Measurements from ENCODE around the gene TSPAN17. TPM values are rescaled to one million over a fixed set of nuclear protein-coding genes. Genes with fewer than 3 reads are reported as not detected.

The TSPAN17 gene
- total and polyA plus RNA-seq, 9 of the 15 experiments (the other 6 are each of a cell fraction or from before 2014, with no cell fraction given), result 0.73 to 58.3 (median 34.5) TPM

- intact Hi-C loops (cut with micrococcal nuclease) (loop anchor here (10.0 kb wide), 1 partner anchor 73 kb away; no protein-coding TSS in a partner anchor), in situ Hi-C loops (cut with MboI) (no loop called here)
- peaks cover 15% of the 10 kb centered on the region for H3K9me1 ChIP-seq (ENCODE audit: control insufficient read depth, insufficient read depth, low read length)
- H3K4me2 ChIP-seq (ENCODE audit: insufficient read depth, low read length), result peak overlapping the region; percentile 86
- no peaks in the 10 kb centered on the region for H3K9me3 ChIP-seq (replicated peaks; ENCODE audit: control insufficient read depth, insufficient read depth, low read depth, low read length)
- H3K4me3 ChIP-seq, result peak overlapping the region; percentile 73
- H3K9ac ChIP-seq (ENCODE audit: insufficient read depth in 1 of 2, low read depth in 2 of 2, low read length in 2 of 2), result peak overlapping the region; percentile 85 to 92
- ChIA-PET POLR2A (interaction anchor here (0.6 to 2.1 kb wide), 4 partner anchors 9 to 798 kb away, joined by 3 to 10 read pairs (median 4); no protein-coding TSS in a partner anchor), CTCF (ENCODE audit: low intra/inter-chr PET ratio) (interaction anchor here (0.6 kb wide), 1 partner anchor 657 kb away, joined by 3 read pairs; no protein-coding TSS in a partner anchor)
- peaks cover 19% of the 10 kb centered on the region for H4K20me1 ChIP-seq (replicated peaks; ENCODE audit: control insufficient read depth, insufficient read depth, low read length)
- H3K4me1 ChIP-seq (replicated peaks in 1 of 2; ENCODE audit: control insufficient read depth in 2 of 2, insufficient read depth in 2 of 2, low read length in 2 of 2), result peaks cover 48 to 87% of the 10 kb centered on the region in 2 experiments
- peaks cover 45% of the 10 kb centered on the region for H3K79me2 ChIP-seq (ENCODE audit: control insufficient read depth, insufficient read depth, low read length)
- H3K27ac ChIP-seq (ENCODE audit: extremely low read depth, low read depth, low read length), result peak overlapping the region; percentile 78
- 2% methylated on average over 12 of the region's 20 CpGs for WGBS (ENCODE audit: insufficient coverage, low coverage, missing lambda C conversion rate)
- DNase-seq (ENCODE audit: extremely low read depth in 1 of 4, low spot score in 3 of 4) (peak; percentile 61 to 68 (median 66)), ATAC-seq (peak; percentile 9), FAIRE-seq (no peak)
- peak overlapping the region; percentile 81 for H2AFZ ChIP-seq (ENCODE audit: low read depth, low read length)
- TSS peak; percentile 43 for BruUV-seq (replicated peaks)
- H3K27me3 ChIP-seq (ENCODE audit: control insufficient read depth in 2 of 2, insufficient read depth in 2 of 2, low read length in 2 of 2), result no peaks in the 10 kb centered on the region
- peaks cover 14% of the 10 kb centered on the region; the same call in 2 of the 3 replicates for H3K36me3 ChIP-seq (ENCODE audit: control insufficient read depth, insufficient read depth, low read length)
- no peak for TF ChIP-seq RFX7 (CRISPR knock-in tag; IDR thresholded peaks at IDR 0.05)
- TF ChIP-seq C11orf30 (IDR thresholded peaks at IDR 0.05; ENCODE audit: low read depth), result no peak
- 0 out of 4 replicates have a peak, but pooled peaks of 1 of the 2 experiments have one; percentile 38 for TF ChIP-seq NONO (IDR thresholded peaks at IDR 0.05; ENCODE audit: low read depth in 2 of 2, low read length in 1 of 2)
- TF ChIP-seq ZNF280B (CRISPR knock-in tag; IDR thresholded peaks at IDR 0.05), result no peak
- TF ChIP-seq NFIX (CRISPR knock-in tag; IDR thresholded peaks at IDR 0.05; ENCODE audit: low read depth), result no peak
- no peak for TF ChIP-seq PCBP2 (IDR thresholded peaks at IDR 0.05; ENCODE audit: low read depth, low read length, poor library complexity, severe bottlenecking)
- TF ChIP-seq TCF15 (CRISPR knock-in tag; IDR thresholded peaks at IDR 0.05), result no peak
- TF ChIP-seq LCOR (CRISPR knock-in tag; IDR thresholded peaks at IDR 0.05), result 0 out of 2 replicates have a peak, but pooled peaks have one; percentile 16
- no peak for TF ChIP-seq MIER1 (IDR thresholded peaks at IDR 0.05; ENCODE audit: low read depth)
- TF ChIP-seq NBN (IDR thresholded peaks at IDR 0.05; ENCODE audit: low read depth), result no peak
- no peak for TF ChIP-seq CTCF (IDR thresholded peaks at IDR 0.05 in 2 of 3, conservative IDR thresholded peaks at IDR 0.05 in 1 of 3; ENCODE audit: insufficient read depth in 2 of 3, low read depth in 1 of 3, low read length in 3 of 3)
- TF ChIP-seq HDAC1 (IDR thresholded peaks at IDR 0.05), result 0 out of 4 replicates have a peak, but pooled peaks of 1 of the 2 experiments have one; percentile 2
- TF ChIP-seq NFIC (IDR thresholded peaks at IDR 0.05), result peak; percentile 89
- no peak for TF ChIP-seq GTF3C2 (IDR thresholded peaks at IDR 0.05; ENCODE audit: borderline replicate concordance, extremely low read depth, insufficient read length)
These were observed 674 bp downstream of the TSPAN17 start for GRCh38 chr5:176647843-176648473.
